Upper lobe of left lung (tissue), 4 donors: ENCODE data around the gene ASTN2.

Experiments
- CTCF ChIP-seq, 6 experiments: fragments of 450-650 bp in 4 of 6; fragments of 200-600 bp in 2 of 6; sonication (generic) in 2 of 6; IDR thresholded peaks; one replicate each; pipeline ENCODE4 v1.5.1; 2016 to 2019; ENCODE audit warnings: antibody characterized with exemption in 6 of 6
- POLR2A ChIP-seq, 4 donors: fragments of 450-650 bp; IDR thresholded peaks; one replicate each; pipeline ENCODE4 v1.5.1; 2016 to 2017; ENCODE audit warnings: antibody characterized with exemption in 4 of 4, mild to moderate bottlenecking in 2 of 4

GRCh38 chr9:116713271-116713670 is 701.6 kb downstream of the ASTN2 start:
- no peak for TF ChIP-seq CTCF (IDR thresholded peaks at IDR 0.05)
- no peak for TF ChIP-seq POLR2A (IDR thresholded peaks at IDR 0.05)
